ENCODE data around the gene FEZF2. TPM values are rescaled to one million over a fixed set of nuclear protein-coding genes. Genes with fewer than 3 reads are reported as not detected.

Gene FEZF2
- total RNA-seq, 1 donor from 2014 or later: not detected

- intact Hi-C loops (cut with DNase I): no loop called here
- no peaks in the 10 kb centered on the region for H3K36me3 ChIP-seq
- no peak overlapping the region for H3K27ac ChIP-seq
- H3K27me3 ChIP-seq: no peaks in the 10 kb centered on the region
- DNase-seq (ENCODE audit: extremely low spot score in 2 of 2): no peak
- no peaks in the 10 kb centered on the region for H3K9me3 ChIP-seq
- H3K4me1 ChIP-seq: no peaks in the 10 kb centered on the region
- H3K4me3 ChIP-seq: no peak overlapping the region
- TF ChIP-seq CTCF (IDR thresholded peaks at IDR 0.05) (no peak), POLR2AphosphoS5 (IDR thresholded peaks at IDR 0.05; ENCODE audit: insufficient read depth in 1 of 2, low read depth in 1 of 2) (no peak), POLR2A (IDR thresholded peaks at IDR 0.05) (no peak)
These were observed 30.4 kb upstream of the FEZF2 start for GRCh38 chr3:62403765-62404164.

GRCh38 chr3:62392626-62393292 lies 19.4 kb upstream of the FEZF2 start:
- no peak for DNase-seq (ENCODE audit: extremely low spot score in 2 of 2)
- Histone ChIP-seq H3K9me3 (no peaks in the 10 kb centered on the region), H3K27me3 (no peaks in the 10 kb centered on the region), H3K4me1 (no peaks in the 10 kb centered on the region), H3K36me3 (no peaks in the 10 kb centered on the region), H3K4me3 (no peak overlapping the region), H3K27ac (no peak overlapping the region)
- no peak for TF ChIP-seq POLR2A (IDR thresholded peaks at IDR 0.05)
- TF ChIP-seq CTCF (IDR thresholded peaks at IDR 0.05): no peak
- TF ChIP-seq POLR2AphosphoS5 (IDR thresholded peaks at IDR 0.05; ENCODE audit: insufficient read depth in 1 of 2, low read depth in 1 of 2): no peak
- intact Hi-C loops (cut with DNase I): no loop called here

- intact Hi-C loops (cut with DNase I): no loop called here
- no peaks in the 10 kb centered on the region for H3K36me3 ChIP-seq
- TF ChIP-seq POLR2A (IDR thresholded peaks at IDR 0.05) (no peak), CTCF (IDR thresholded peaks at IDR 0.05) (no peak), POLR2AphosphoS5 (IDR thresholded peaks at IDR 0.05; ENCODE audit: insufficient read depth in 1 of 2, low read depth in 1 of 2) (no peak)
- H3K27ac ChIP-seq: no peak overlapping the region
- no peak overlapping the region for H3K4me3 ChIP-seq
- H3K27me3 ChIP-seq: no peaks in the 10 kb centered on the region
- DNase-seq (ENCODE audit: extremely low spot score in 2 of 2): no peak
- no peaks in the 10 kb centered on the region for H3K9me3 ChIP-seq
- no peaks in the 10 kb centered on the region for H3K4me1 ChIP-seq
These were observed 13.9 kb upstream of the FEZF2 start for GRCh38 chr3:62387251-62387650.

GRCh38 chr3:62379321-62379798 lies 6.0 kb upstream of the FEZF2 start:
- TF ChIP-seq CTCF (IDR thresholded peaks at IDR 0.05) (no peak), POLR2A (IDR thresholded peaks at IDR 0.05) (no peak), POLR2AphosphoS5 (IDR thresholded peaks at IDR 0.05; ENCODE audit: insufficient read depth in 1 of 2, low read depth in 1 of 2) (no peak)
- Histone ChIP-seq H3K27me3 (no peaks in the 10 kb centered on the region), H3K4me1 (peaks cover 8% of the 10 kb centered on the region), H3K9me3 (no peaks in the 10 kb centered on the region), H3K27ac (no peak overlapping the region), H3K4me3 (no peak overlapping the region), H3K36me3 (no peaks in the 10 kb centered on the region)
- intact Hi-C loops (cut with DNase I): no loop called here
- no peak for DNase-seq (ENCODE audit: extremely low spot score in 2 of 2)

GRCh38 chr3:62378921-62379320 lies 5.6 kb upstream of the FEZF2 start:
- Histone ChIP-seq H3K27me3 (no peaks in the 10 kb centered on the region), H3K4me1 (peaks cover 12% of the 10 kb centered on the region), H3K9me3 (no peaks in the 10 kb centered on the region), H3K36me3 (no peaks in the 10 kb centered on the region), H3K27ac (no peak overlapping the region), H3K4me3 (no peak overlapping the region)
- DNase-seq (ENCODE audit: extremely low spot score in 2 of 2): no peak
- no peak for TF ChIP-seq CTCF (IDR thresholded peaks at IDR 0.05)
- no peak for TF ChIP-seq POLR2A (IDR thresholded peaks at IDR 0.05)
- TF ChIP-seq POLR2AphosphoS5 (IDR thresholded peaks at IDR 0.05; ENCODE audit: insufficient read depth in 1 of 2, low read depth in 1 of 2): no peak
- intact Hi-C loops (cut with DNase I): no loop called here
